Activated CD4-positive, alpha-beta T cell treated with anti-CD3 and anti-CD28 coated beads for 48 hours (primary cell): Measurements from ENCODE around the gene MYPN.
"Not testable (repeated sequence)": the region's sequence is repeated elsewhere in the genome, so short reads cannot be mapped to it uniquely, and the experiment has no call there.

Experiments used
- DNase-seq: peaks from one replicate; pipeline ENCODE4 v3.0.0-alpha.2; 2020

The MYPN gene

DNA sequence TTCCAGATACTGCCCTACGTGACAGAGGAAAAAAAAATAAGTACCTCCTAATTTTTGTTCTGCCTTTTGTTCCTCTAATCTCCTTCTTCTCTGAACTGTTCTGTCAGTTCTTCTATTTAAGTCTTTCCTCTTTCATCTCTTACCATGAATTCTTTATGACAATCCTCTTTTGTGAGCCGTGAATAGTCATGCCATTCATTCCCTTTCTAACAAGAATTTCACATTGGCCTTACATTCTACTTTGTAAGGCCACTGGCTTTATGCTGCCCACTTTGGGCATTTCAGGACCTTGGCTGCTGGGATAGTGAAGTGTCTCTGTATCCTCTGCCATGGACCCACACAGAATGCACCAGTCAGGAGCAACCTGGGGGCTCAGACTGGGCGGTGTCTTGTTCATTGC lies 69.7 kb downstream of the MYPN start:
- DNase-seq, result no peak

DNA sequence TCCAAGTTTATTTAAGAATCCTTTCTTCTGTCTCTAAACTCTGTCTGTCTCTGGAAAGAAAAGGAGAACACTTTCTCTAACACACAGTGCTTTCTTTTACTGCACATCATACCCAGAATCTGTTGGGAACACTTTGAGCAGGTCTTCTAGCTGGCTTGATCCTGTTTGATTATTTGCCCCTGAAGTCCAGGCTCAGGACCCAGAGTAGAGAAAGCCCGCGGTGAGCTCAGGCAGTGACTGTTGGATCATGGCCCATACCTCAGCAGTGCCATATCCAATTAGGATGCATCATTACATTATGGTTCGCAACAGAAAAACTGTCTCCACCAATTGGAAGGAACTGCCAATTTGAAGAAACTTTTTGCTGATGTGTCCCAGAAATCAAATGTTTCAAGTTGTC lies 71.2 kb downstream of the MYPN start:
- no peak for DNase-seq

DNA sequence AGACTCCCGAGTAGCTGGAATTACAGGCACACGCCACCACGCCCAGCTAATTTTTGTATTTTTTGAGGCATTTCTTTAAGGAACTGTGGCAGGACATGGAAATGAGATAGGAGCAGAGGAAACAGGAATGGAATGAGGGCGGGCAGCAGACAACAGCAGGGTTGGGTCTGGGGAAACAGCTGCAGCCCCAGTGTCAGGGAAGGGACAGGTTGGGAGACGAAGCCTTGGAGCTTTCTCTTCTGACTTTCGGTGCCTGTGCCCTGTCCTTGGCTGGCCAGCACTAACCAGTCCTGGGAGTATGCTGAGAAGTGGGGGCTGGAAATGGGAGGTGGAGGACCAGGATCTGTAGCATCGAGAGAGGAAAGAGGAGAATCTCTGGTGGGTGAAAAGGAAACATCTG lies 75.3 kb downstream of the MYPN start:
- no peak for DNase-seq

DNA sequence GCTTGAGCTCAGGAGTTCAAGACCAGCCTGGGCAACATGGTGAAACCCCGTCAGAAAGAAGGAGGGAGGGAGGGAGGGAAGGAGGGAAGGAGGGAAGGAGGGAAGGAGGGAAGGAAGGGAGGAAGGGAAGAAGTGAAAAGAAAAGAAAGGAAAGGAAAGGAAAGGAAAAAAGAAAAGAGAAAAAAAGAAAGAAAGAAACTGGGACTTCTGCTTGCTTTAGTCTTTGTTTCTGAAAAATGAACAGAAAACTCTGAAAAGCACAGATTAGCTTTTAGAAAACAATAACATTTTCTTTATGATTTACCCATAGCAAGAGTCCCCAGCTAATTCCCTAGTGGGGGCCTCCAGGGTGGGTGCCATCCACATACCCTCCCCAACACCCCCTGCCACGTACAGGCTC lies 75.8 kb downstream of the MYPN start:
- DNase-seq, result no peak

DNA sequence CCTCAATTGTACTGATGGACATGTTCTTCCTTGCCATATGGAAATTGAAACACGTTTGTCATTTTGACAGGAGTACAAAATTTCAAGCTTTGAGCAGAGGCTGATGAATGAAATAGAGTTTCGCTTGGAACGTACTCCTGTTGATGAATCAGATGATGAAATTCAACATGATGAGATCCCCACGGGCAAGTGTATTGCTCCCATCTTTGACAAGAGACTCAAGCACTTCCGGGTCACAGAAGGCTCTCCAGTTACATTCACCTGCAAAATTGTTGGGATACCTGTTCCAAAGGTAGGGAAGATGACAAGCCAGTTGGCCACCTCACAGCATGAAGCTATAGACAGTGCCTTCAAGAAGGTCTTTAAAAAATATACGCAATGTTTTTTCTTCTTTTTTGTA lies 79.5 kb downstream of the MYPN start:
- DNase-seq, result no peak

DNA sequence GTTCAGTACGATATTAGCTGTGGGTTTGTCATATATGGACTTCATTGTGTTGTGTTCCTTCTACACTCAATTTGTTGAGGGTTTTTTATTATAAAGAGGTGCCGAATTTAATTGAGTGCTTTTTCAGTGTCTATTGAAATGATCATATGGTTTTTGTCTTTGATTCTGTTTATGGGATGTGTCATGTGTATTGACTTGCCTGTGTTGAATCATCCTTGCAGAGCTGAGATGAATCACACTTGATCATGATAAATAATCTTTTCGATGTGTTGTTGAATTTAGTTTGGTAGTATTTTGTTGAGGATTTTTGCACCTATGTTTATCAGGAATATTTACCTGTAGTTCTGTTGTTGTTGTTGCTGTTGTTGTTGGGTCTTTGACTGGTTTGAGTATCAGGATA lies 82.8 kb downstream of the MYPN start:
- DNase-seq, result no peak

DNA sequence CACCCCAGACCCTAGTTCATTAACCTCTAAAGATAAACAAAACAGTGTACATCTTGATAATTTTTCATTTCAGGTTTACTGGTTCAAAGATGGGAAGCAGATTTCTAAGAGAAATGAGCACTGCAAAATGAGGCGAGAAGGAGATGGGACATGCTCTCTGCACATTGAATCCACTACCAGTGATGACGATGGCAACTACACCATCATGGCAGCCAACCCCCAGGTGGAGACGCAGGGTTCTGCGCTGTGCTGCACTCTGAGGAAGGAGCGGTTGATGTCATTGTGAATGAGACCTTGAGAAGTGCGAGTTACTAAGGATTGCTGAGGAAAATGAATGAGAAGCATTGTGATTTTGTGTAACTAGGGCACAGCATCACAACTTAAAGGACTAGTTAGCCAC lies 85.0 kb downstream of the MYPN start:
- DNase-seq, result no peak

DNA sequence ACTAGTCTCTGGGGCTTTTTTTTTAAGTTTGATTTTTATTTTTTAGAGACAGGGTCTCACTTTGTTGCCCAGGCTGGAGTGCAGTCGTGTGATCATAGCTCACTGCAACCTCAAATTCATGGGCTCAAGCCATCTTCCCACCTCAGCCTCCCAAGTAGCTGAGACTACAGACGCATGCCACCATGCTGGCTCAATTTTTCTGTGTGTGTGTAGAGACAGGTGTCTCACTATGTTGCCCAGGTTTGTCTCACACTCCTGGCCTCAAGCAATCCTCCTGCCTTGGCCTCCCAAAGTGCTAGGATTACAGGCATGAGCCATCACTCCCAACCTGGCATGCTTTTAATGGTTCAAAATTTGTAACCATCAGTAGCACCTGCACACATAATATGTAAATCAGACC lies 86.5 kb downstream of the MYPN start:
- DNase-seq, result not testable (repeated sequence)

DNA sequence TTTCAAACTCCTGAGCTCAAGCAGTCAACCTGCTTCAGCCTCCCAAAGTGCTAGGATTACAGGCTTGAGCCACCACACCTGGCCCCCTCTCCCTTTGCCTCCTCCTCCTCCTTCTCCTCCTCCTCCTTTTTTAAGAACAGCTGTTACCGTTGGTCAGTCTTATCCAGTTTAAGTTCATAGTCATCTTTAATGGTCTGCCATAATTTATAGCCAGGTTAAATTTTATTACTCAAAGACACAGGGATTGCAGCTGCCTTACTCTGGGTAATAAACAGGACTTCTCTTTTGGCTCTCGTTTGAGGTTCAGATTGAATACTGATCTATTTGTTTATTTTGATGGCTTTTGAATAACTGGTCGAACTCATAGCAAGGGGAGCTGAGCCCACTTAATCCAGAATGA lies 87.4 kb downstream of the MYPN start:
- DNase-seq, result no peak

DNA sequence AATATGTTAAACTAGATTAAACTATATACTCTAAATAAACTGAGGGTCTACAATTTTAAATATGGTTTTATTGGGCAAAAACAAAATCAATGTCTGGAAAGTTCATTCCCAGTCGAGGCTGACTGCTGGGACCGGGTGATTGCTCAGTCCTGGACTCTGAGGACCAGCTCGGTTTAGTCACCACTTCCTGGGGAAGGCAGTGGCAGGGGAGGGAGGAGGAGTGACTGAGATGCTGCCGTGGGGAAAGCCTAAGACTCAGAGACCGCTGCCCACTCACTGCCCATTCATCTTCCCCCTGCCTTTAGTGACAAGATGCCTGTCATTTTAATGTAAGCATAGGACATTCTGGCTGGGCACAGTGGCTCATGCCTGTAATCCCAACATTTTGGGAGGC lies 93.7 kb downstream of the MYPN start:
- peak; percentile 7 for DNase-seq

DNA sequence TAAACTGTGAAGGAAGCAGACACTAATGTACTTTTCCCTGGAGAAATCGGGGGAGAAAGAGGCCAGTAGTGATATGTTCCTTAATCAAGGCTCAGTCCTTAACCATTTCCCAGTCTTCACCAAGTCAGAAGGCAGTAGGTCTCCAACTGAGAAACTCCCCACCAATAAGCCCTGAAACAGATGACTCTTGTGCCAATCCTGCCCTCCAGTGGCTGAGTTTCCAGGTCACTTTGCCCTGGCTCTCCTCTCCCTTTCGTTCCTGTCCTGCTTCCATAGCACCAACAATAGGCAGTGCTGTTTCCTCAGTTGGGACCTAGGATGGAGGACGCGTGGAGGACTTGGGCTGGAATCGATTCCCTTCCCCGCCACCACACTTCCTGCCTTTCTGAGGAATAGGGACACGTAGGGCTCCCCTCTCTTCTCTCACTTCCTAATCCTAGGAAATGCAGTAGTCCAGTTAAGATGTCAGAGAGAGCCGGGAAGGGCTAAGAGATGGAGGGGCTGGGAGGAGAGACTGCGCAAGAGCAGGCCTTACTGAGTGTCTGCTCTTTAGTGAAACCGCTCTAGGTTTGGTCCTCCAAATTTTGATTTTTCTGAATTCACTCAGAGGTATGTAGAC lies 99.2 kb downstream of the MYPN start:
- DNase-seq, result peak; percentile 33

DNA sequence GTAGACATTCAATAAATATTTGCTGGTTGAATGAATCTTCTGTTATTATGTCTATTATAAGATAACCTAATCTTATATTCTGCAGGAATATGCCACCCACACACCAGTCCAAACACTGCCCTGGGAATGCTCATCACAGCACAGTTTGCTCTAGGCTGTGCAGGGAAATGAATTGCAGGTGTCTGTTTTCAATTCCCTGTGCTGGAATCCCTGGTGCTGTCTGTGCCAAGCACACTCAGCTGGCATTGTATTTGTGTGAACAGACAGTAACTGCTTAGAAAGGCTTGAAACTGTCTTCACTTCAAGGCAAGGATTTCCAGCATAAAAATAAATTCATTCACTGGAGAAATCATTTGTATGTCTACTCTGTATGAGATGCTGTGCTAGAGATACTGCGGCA lies 102.4 kb downstream of the MYPN start:
- DNase-seq, result no peak

DNA sequence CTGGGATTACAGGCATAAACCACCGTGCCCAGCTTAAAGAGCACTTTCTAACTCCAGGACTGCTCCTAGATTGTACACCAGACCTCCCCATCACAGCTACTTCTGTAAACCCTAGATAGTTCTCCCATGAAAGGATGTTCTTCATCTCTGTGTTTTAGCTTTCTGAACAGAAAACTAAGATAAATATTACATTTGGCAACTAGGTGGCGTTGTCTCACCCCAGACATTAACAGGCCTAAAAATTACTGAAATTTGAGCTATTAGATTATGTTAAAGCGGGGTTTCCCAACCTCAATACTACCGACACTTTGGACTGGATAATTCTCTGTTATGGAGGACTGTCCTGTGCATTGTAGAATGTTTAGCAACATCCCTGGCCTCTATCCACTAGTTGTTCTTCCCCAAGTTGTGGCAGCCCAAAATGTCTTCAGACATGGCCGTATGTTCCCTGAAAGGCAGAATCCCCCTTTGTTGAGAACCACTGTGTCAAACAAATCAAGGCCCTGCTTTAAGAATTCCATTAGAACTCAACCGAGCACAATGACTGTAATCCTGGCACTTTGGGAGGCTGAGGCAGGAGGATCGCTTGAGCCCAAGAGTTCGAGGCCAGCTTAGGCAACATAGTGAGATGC lies 103.5 kb downstream of the MYPN start:
- no peak for DNase-seq

DNA sequence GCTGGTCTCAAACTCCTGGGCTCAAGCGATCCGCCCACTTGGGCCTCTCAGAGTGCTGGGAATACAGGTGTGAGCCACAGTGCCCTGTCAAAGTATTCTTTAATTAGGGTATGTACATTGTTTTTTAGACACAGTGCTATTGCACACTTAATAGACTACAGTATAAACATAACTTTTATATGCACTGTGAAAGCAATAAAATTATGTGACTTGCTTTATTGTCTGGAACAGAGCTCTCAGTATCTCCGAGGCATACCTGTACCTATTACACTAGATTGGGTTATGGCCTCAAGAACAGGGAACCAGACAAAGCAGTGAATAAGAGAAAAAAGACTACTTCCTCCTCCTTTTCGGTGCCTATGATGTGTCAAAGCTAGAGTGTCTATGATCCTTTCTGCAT lies 109.5 kb downstream of the MYPN start:
- no peak for DNase-seq

DNA sequence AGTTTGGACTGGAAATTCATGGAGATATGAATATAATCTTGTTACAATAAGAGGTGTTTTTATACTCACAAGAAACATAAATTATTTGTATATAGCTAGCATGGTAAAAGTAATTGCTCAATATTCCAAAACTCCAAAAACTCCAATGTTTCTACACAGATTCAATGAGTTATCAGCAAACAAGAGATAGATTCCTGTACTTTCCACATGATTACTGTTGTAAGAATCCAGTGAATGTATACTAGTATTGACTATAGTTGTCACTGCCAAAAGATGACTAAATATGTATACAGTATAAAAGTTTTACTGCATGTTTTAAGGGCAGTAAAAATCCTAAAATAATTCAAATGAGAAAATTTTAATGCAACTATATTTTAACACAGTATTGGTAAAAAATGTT lies 111.9 kb downstream of the MYPN start:
- no peak for DNase-seq

DNA sequence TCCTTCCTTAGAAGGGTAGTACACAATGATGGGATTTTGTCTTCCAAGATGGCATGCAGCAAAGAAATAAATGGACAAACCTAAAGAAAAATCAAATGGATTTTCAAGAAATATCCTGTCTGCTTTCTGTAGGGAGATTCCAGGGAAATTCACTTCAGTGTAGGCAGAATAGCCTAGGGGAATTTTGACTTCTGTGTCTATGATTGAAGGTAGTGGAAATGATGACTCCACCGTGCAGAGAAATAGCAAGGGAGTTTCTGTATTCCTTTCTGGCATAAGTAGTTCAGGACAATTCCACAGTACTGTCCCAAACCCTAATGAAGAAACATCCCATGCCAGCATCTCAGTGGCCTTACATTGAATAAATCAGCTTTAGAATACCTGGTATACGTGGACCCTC lies 113.1 kb downstream of the MYPN start:
- DNase-seq, result no peak

DNA sequence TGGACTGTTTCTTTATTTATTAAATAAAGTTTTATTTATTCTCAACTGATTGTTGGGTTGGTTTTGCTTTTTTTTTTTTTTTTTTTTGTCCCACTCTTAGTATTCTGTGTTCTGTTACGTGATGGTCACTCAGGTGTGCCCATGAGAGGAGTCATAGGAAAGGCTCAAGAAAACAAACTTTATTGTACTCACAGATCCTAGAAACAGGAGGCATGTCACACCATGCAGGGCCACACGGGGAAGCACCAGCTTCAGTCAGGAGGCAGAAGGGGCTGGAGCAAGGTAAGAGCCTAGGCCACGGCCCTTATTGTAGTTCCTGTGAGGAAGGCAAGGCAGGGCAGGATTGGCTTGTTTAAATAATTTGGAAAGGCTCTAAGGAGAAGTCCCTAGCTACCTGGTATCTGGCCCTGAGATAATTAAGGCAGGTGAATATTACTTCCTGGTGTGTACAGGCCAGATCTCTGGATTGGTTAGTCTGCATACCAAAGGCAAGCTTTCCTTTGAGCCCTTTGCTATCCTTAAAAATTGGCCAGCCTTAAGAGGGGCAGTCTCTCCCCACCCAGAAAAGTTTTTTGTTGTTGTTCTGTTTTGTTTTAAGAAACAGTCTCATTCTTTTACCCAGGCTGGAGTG lies 114.4 kb downstream of the MYPN start:
- peak; percentile 27 for DNase-seq

DNA sequence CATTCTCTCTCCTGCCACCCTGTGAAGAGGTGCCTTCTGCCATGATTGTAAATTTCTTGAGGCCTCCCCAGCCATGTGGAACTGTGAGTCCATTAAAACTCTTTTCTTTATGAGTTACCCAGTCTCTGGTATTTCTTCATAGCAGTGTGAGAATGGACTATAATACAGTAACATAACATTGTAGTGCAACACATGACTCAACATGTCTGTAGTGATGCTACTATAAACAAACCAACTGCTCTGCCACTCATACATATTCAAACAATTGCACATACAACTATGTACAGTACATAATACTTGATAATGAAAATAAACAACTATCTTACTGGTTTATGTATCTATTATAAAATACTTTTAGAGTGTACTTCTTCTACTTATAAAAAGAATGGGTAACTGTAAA lies 115.5 kb downstream of the MYPN start:
- no peak for DNase-seq

DNA sequence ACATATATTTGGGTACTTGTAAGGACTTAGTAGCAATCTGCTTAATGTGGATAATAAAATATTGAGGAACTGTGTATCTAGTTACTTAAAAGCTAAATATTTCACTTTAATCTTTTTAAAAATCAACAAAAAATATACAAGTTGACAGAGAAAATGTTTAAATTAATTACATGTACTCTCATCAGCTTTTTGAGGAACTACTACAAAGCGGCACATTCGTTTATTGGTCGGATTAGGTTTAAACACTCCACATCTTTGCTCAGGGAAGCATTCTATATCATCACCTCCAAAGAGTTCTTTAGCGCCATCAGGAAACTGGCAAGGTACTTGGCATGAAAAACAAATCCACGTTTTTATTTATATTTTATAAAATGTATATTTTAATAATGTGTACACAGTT lies 121.0 kb downstream of the MYPN start:
- no peak for DNase-seq

DNA sequence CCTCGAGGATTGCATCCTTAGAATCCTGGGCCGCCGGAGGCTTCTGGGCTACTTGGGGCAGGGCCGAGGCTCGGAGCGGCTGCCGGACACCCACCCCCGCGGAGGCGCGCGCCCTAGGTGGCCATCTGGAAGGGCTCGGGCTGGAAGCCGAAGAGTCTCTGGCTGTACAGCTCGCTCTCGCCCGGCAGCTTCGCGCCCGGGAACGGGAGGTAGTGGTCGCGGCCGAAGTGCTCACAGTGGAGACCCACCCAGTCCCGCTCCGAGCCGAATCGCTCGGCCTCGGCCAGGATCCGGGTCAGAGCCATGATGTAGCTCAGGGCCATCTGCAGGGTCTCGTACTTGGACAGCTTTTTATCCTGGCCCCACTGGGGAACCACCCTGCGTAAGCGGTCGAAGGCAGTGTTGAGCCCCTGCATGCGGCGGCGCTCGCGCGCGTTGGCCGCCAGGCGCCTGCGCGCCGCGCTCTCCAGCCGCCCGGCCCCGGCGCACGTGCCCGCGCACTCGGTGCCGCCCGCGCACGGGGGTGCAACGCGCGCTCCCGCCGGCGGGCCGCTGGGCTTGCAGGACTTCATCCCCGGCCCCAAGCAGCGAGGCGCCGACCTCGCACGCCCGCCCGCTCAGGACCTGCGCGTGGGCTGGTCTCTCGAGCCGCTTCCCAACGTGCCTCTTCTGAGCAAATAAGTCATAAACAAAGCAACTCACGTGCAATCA lies 122.0 kb downstream of the MYPN start:
- peak; percentile 54 for DNase-seq

DNA sequence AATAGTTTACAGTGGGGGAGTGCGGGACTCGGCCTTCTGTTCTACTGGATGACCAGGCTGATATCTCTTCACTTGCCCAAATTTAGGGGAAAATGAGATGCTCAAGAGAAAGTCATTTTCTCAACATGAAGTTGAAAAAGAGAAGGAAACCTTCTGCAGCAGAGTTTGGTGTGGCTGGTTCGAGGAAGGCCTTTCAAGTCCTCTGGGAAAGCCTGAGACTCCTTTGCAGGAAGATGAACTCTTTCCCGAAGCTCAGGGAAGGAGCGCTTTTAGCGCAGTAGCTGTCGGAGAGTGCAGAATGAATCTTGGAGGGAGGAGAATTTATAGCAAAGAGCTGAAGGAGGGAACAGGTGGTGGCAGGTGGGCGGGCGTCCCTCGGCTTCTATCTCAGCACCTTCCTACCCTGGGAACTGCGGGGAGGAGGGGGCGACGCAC lies 122.5 kb downstream of the MYPN start, which contains the start of gene ATOH7:
TSS of gene ATOH7 (minus strand) at position 297 of the 435 bp plus-strand sequence. CDS start 436 bp downstream, outside the sequence.
- no peak for DNase-seq

DNA sequence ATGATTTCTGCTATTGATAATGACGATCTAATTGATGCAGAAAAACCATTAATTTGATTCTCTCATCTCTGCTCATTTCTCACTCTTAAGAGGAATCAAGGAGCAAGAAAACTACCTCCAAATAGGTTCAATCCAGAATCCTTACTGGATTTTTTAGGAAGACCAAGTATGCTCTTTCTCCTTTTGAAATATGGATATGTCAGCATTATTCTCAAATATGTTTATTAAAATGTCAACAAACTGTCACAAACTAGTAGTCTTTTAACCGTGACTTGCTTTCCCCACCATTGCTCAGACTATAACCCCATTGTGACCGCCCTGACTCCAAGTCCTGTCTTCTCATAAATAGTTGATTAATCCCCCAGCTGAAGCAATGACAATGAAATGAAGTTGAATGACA lies 123.8 kb downstream of the MYPN start:
- no peak for DNase-seq

DNA sequence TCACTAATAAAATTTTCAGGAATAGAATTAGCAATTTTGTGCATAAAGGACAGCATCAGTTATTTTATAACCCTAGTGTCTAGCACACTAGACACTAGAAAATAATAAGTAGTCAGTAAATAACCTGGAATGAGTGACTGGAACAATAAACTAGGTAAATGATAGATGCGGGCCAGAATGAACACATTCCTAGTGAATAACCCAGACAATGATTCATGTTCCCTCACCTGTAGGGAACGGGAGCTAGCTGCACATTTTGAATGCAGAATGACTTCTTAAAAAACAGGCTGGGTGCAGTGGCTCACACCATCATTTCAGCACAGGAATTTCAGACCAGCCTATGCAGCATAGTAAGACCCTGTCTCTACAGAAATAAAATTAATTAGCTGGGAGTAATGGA lies 125.8 kb downstream of the MYPN start:
- DNase-seq, result no peak

DNA sequence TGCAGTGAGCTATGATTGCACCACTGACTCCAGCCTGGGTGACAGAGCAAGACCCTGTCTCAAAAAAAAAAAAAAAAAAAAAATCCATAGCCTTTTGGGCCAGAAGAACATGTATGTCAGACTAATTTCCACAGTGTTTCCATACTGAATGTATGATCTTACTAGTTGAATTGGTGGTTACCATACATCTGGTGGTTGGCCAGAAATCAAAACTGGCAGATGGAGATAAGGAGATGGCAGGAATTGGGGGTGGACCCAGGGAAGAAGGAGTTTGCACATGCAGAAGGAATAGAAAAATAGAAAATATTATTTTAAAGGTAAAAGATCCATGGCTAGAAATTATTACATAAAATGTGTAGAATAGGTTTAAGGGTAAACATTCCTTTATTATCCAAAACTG lies 126.3 kb downstream of the MYPN start:
- no peak for DNase-seq
